ENCODE results near the gene TUBG1.
"Not testable (repeated sequence)": the region's sequence is repeated elsewhere in the genome, so short reads cannot be mapped to it uniquely, and the experiment has no call there.

TUBG1 gene

DNA sequence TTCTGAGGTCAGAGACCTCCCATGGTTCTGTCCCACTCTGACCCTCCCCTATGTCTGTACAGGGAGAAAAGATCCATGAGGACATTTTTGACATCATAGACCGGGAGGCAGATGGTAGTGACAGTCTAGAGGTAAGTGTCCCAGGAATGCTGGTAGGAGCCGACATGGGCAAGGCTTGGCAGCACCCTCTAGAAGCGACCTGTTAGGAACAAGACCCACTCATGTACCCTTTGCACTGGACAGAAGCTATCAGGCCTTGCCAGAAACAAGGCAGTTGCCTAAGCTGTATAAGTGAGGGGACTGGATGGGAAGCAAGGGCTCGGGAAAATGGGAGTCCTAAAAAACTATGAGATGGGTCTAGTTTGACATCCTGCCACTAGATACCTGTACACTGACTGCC lies 2.5 kb downstream of the TUBG1 start:
- H3K4me3 ChIP-seq (ENCODE audit: low read depth, low read length): no peak overlapping the region
- no peak for DNase-seq (ENCODE audit: low read depth)
- TF ChIP-seq CTCF (IDR thresholded peaks at IDR 0.05; ENCODE audit: insufficient read depth, low read depth, low read length, missing control alignments): no peak

GRCh38 chr17:42613699-42614295 lies 4.3 kb downstream of the TUBG1 start:
- H3K4me3 ChIP-seq (ENCODE audit: low read depth, low read length): no peak overlapping the region
- no peak for TF ChIP-seq CTCF (IDR thresholded peaks at IDR 0.05; ENCODE audit: insufficient read depth, low read depth, low read length, missing control alignments)
- no peak for DNase-seq (ENCODE audit: low read depth)

- no peak for TF ChIP-seq CTCF (IDR thresholded peaks at IDR 0.05; ENCODE audit: insufficient read depth, low read depth, low read length, missing control alignments)
- peak; percentile 83 for DNase-seq (ENCODE audit: low read depth)
- peak overlapping the region; percentile 62 for H3K4me3 ChIP-seq (ENCODE audit: low read depth, low read length)
Measured at GRCh38 chr17:42617956-42618431, 8.5 kb downstream of the TUBG1 start.

GRCh38 chr17:42618442-42619150 lies 9.1 kb downstream of the TUBG1 start:
- peak; percentile 24 for TF ChIP-seq CTCF (IDR thresholded peaks at IDR 0.05; ENCODE audit: insufficient read depth, low read depth, low read length, missing control alignments)
- DNase-seq (ENCODE audit: low read depth): peak; percentile 97
- peak overlapping the region; percentile 62 for H3K4me3 ChIP-seq (ENCODE audit: low read depth, low read length)

- H3K4me3 ChIP-seq (ENCODE audit: low read depth, low read length); DNase-seq (ENCODE audit: low read depth): not testable (repeated sequence)
Measured at GRCh38 chr17:42621987-42622386, 12.5 kb downstream of the TUBG1 start.

GRCh38 chr17:42623271-42623670 lies 13.8 kb downstream of the TUBG1 start:
- H3K4me3 ChIP-seq (ENCODE audit: low read depth, low read length): no peak overlapping the region
- DNase-seq (ENCODE audit: low read depth): no peak
- TF ChIP-seq CTCF (IDR thresholded peaks at IDR 0.05; ENCODE audit: insufficient read depth, low read depth, low read length, missing control alignments): no peak

- TF ChIP-seq CTCF (IDR thresholded peaks at IDR 0.05; ENCODE audit: insufficient read depth, low read depth, low read length, missing control alignments): no peak
- no peak overlapping the region for H3K4me3 ChIP-seq (ENCODE audit: low read depth, low read length)
- DNase-seq (ENCODE audit: low read depth): no peak
Measured at GRCh38 chr17:42623732-42624596, 14.5 kb downstream of the TUBG1 start.

DNA sequence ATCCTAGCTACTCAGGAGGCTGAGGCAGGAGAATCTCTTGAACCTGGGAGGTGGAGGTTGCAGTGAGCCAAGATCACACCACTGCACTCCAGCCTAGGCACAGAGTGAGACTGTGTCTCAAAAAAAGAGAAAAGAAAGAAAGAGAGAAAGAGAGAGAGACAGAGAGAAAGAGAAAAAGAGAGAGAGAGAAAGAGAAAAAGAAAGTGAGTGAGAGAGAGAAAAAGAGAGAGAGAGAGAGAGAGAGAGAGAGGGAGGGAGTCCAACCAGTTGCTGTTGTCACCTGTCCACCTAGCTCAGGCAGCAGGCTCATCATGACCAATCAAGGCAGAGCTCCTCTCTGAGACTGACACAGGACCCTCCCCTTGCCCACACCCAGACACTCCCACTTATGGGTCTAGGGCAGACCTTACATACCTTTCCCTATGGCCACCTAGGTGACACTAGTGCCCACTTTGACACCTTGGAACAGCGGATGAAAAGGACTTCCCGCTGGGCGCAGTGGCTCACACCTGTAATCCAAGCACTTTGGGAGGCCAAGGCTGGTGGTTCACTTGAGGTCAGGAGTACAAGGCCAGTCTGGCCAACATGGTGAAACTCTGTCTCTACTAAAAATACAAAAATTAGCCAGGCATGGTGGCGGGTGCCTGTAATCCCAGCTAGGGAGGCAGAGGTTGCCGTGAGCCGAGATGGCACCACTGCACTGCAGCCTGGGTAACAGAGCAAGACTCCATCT lies 17.7 kb downstream of the TUBG1 start:
- H3K4me3 ChIP-seq (ENCODE audit: low read depth, low read length); DNase-seq (ENCODE audit: low read depth): not testable (repeated sequence)
